ENCODE measurements around the gene NFE2L1.

GRCh38 chr17:48006936-48007709 is 41.0 kb upstream of the NFE2L1 start:
- TF ChIP-seq CTCF (conservative IDR thresholded peaks at IDR 0.05; ENCODE audit: low read length): no peak
- TF ChIP-seq EZH2phosphoT487 (IDR thresholded peaks at IDR 0.05; ENCODE audit: borderline replicate concordance): no peak
